ENCODE results near the gene ARMCX4.
"Not testable (repeated sequence)": the region's sequence is repeated elsewhere in the genome, so short reads cannot be mapped to it uniquely, and the experiment has no call there.

Gene ARMCX4

GRCh38 chrX:101485212-101485949, at the start of gene ARMCX4:
TSS of gene ARMCX4 (plus strand) at chrX:101485456. CDS start at chrX:101488590, 3,134 bp downstream.
- DNase-seq (ENCODE audit: low read depth, low spot score) = no peak

DNA sequence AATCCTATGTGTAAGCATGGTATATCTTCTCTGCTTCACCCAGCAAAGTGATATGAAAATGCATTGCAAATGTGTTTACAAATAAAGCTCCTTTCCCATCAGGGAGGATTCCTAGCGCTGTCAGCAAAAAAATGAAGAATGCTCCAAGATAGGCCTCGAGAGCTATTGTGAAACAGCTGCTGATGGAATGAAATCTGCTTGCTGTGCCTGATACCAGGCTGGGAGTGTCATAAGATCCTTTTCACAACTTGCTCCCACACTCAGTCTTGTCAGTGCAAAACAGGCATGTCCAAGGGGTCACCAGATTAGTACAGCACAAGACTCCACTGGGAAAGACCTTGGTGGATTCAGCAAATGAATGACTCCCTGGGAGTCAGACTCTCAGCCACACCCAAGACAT, 43.2 kb upstream of the ARMCX4 start:
- DNase-seq (ENCODE audit: low read depth, low spot score) = no peak

- no peak for DNase-seq (ENCODE audit: low read depth, low spot score)
Observed at GRCh38 chrX:101449279-101449678, 36.0 kb upstream of the ARMCX4 start.

GRCh38 chrX:101450085-101450484, 35.2 kb upstream of the ARMCX4 start:
- no peak for DNase-seq (ENCODE audit: low read depth, low spot score)

DNA sequence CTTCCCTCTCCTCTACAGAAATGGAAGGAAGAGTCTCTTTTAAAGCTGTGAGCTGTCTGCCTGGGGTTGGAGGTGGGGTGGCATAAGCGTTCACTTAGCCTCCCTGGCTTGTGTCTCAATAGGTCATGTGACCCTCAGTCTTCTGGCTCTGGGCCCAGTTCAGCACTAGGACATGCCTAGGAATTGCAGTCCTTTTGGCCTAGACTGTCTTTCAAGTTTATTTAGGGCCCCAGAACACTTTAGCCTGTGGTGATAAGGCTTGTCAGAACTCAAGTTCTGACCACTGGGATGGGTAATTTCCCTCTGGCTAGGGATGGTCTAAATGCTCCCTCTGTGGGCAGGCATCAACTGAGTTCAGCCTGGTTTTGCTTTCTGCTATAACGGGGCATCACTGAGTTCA, 34.3 kb upstream of the ARMCX4 start:
- no peak for DNase-seq (ENCODE audit: low read depth, low spot score)

DNA sequence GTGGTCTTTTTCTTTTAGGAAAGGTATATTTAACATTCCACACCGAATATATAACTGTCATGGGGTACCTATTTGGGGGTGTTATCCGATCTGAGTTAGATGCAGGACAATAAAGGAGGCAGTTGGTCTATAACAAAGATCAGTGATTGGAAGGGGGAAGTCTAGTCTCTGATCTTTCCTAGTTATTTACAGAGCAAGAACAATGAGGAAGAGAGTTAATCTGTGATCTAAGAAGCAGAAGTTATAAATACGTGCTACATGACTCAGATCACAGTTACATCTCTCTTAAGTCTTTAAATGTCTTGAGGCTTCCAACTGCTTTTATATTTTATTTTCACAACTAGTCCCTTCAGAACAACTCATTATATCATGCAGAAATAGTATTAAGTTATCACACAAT, 33.2 kb upstream of the ARMCX4 start:
- DNase-seq (ENCODE audit: low read depth, low spot score) = no peak

- no peak for DNase-seq (ENCODE audit: low read depth, low spot score)
Observed at GRCh38 chrX:101460669-101461068, 24.6 kb upstream of the ARMCX4 start.

- no peak for DNase-seq (ENCODE audit: low read depth, low spot score)
Observed at GRCh38 chrX:101462892-101463291, 22.4 kb upstream of the ARMCX4 start.

- DNase-seq (ENCODE audit: low read depth, low spot score) = no peak
Observed at GRCh38 chrX:101478366-101478765, 6.9 kb upstream of the ARMCX4 start.

GRCh38 chrX:101482296-101482695, 3.0 kb upstream of the ARMCX4 start:
- no peak for DNase-seq (ENCODE audit: low read depth, low spot score)

GRCh38 chrX:101483705-101484104, 1.6 kb upstream of the ARMCX4 start:
- no peak for DNase-seq (ENCODE audit: low read depth, low spot score)

DNA sequence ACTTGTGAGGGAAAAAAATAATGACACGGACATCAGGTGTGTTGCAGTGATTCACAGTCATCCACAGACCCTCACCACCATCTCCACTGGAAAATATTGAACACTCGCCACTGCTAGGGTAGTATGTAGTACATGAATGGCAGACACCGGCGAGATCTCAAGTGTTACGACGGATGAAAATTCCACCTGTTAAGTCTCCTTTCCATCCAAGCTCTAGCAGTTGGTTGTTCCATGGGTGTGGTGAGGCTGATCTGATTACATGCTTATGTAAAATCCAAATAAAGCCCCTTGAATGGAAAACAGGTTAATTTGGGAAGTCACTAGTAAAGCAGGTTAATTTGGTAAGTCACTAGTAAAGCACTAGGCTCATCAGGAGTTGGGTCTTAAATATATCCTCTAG, 1.1 kb upstream of the ARMCX4 start:
- DNase-seq (ENCODE audit: low read depth, low spot score) = no peak

DNA sequence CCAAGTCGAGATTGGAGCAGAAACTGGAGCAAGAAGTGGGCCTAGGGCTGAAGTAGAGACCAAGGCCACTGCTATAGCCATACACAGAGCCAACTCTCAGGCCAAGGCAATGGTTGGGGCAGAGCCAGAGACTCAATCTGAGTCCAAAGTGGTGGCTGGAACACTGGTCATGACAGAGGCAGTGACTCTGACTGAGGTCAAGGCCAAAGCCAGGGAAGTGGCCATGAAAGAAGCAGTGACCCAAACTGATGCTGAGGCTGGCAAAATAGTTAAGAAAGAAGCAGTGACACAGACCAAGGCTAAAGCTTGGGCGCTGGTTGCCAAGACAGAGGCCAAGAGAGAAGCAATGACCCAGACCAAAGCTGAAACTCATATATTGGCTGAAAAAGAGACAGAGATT, 3.5 kb downstream of the ARMCX4 start:
- no peak for DNase-seq (ENCODE audit: low read depth, low spot score)

DNA sequence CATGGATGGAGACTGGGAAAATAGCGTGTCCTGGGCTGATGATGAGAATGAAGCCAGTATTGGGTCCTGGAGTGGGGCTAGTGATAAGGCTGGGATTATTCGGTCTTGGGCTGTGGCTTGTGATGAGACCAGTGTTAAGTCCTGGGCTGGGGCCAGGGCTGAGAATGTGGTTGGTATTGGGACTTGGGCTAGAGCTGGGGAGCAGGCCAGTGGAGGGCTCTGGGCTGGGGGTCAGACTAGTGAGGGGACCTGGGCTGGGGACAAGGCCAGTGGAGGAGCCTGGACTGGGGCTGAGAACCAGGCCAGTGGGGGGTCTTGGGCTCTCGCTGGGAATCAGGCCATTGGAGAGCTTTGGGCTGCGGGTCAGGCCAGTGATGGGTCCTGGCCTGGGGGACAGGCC, 6.7 kb downstream of the ARMCX4 start:
- no peak for DNase-seq (ENCODE audit: low read depth, low spot score)

DNA sequence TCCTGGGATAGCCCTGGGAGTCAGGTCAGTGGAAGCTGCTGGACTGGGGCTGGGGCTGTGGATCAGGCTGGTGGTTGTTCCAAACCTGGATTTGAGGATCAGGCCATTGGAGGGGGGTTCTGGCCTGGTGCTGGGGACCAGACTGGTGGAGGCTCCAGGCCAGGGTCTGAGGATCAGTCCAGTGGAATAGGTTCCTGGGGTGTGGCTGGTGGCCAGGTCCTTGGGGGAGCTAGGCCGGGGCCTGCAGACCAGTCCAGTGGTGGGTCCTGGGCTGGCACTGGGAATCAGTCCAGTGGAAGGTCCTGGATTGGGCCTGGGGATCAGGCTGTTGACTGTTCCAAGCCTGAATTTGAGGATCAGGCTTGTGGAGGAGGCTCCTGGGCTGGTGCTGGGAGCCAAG, 8.0 kb downstream of the ARMCX4 start:
- no peak for DNase-seq (ENCODE audit: low read depth, low spot score)

DNA sequence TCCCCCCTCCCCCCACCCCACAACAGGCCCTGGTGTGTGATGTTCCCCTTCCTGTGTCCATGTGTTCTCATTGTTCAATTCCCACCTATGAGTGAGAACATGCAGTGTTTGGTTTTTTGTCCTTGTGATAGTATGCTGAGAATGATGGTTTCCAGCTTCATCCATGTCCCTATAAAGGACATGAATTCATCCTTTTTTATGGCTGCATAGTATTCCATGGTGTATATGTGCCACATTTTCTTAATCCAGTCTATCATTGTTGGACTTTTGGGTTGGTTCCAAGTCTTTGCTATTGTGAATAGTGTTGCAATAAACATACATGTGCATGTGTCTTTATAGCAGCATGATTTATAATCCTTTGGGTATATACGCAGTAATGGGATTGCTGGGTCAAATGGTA, 17.7 kb downstream of the ARMCX4 start:
- DNase-seq (ENCODE audit: low read depth, low spot score) = not testable (repeated sequence)

DNA sequence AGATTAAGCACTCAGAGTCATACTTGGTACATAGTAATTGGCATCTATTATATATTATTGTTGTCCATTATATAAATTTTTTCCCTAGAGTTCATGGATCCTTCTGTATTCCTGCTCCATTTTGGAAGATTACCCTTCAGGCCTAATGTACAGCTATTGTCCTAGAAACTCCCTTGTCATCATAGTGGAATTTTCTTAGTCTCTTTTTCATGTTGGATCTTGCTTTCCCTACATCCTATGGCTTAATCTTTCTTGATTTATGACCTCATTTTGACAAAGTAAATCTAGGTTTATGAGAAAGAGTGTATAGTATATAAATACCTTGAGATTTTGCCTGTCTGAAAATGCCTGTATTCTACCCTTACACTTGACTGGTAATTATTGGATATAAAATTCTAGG, 22.1 kb downstream of the ARMCX4 start:
- no peak for DNase-seq (ENCODE audit: low read depth, low spot score)

DNA sequence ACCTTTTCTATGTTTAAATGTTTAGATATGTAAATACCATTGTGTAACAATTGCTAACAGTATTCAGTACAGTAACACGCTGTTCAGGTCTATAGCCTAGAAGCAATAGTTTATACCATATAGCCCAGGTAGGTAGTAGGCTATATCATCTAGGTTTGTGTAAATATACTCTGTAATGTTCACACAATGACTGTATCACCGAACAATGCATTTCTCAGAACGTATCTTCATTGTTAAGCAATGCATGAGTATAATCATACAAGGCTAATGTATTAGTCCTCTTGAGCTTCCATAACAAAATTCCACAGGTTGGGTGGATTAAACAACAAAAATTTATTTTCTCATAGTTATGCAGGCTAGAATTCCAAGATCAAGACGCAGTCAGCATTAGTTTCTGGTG, 22.7 kb downstream of the ARMCX4 start:
- no peak for DNase-seq (ENCODE audit: low read depth, low spot score)

- no peak for DNase-seq (ENCODE audit: low read depth, low spot score)
Observed at GRCh38 chrX:101530944-101531343, 45.7 kb downstream of the ARMCX4 start.
